ENCODE measurements around the gene ZNF296.
A peak's percentile ranks its signal among the peaks of the same experiment; 100 is the strongest.
"Not testable (repeated sequence)": the region's sequence is repeated elsewhere in the genome, so short reads cannot be mapped to it uniquely, and the experiment has no call there.

Gene ZNF296

DNA sequence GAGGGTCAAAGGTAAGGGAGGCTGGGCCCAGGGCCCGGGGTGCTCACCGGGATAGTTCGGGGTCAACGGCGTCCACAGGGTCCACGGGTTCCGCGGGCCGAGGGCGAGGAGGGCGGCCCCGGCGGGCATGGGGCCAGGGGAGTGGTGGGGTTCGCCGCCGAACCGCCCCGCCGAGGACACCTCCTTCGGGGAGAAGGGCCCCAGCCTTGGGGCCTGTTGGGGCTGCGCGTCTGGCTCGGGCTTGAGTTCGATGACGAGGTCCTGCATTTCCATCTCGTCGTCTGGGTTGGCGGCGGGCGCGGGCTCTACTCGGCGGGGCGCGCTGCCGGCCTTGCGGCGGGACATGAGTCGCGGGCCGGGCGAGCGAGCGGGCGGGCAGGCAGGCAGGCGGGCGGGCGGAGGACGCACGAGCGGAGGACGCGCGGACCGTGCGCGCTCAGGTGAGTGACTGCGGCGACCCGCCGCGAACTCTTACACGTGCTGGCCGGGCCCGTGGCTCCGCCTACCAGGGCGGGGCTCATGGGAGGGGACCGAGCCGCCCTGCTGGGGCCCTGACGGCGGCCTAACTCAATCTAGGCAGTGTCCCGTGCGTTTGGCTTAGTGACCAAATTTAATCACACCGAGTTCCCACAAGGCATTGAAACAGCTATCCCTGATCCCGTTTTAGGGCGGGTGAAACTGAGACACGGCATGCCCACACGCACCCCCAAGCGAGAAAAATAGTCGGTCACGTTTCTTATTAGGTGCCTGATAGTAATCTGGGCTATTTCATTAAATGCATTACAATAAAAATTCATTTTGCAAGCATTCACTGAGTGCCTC, at the start of gene ZNF296:
Gene ZNF296, minus strand, starts transcription at position 450 of the 822 bp plus-strand sequence. Its CDS starts 105 bp downstream, at position 345.
- DNase-seq (ENCODE audit: low spot score), result peak; percentile 79

DNA sequence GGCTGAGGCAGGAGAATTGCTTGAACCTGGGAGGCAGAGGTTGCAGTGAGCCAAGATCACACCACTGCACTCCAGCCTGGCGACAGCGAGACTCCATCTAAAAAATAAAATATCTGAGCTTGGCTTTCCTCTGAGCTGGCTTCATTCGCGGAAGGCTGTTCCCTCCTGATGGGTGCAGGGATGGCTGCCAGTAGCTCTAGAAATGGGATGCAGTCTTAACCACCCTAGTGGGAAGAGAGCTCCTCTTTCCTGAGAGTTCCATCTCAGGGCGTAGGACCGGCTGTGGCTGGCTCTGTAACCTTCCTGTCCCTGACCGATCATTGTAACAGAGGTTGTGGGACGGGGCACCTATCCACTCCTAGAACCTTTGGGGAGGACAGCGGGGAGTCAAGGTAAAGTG, 49.1 kb upstream of the ZNF296 start:
- DNase-seq (ENCODE audit: low spot score), result no peak

DNA sequence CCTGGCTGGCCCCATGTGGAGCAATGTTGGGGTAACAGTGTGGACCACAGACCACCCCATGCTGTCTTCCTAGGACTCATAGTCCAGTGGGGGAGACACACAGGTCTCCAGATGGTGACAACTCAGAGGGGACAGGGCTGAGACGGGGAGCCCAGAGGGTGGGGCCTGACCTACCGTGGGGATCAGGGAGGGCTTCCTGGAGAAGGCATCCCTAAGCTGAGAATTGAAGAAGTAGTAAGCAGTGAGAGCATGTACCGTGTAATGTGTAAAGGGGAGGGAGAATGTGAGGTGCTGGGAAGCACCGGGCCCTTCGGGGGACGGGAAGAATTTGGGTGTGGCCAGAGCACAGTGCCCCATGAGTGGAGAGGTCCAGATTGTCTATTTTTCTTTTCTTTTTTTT, 47.7 kb upstream of the ZNF296 start:
- DNase-seq (ENCODE audit: low spot score), result no peak

GRCh38 chr19:45123440-45123850, 47.2 kb upstream of the ZNF296 start:
- peak; percentile 23 for DNase-seq (ENCODE audit: low spot score)

GRCh38 chr19:45122832-45123231, 46.6 kb upstream of the ZNF296 start:
- no peak for DNase-seq (ENCODE audit: low spot score)

- DNase-seq (ENCODE audit: low spot score), result no peak
Measured at GRCh38 chr19:45121827-45122345, 45.6 kb upstream of the ZNF296 start.

GRCh38 chr19:45119582-45119981, 43.3 kb upstream of the ZNF296 start:
- no peak for DNase-seq (ENCODE audit: low spot score)

DNA sequence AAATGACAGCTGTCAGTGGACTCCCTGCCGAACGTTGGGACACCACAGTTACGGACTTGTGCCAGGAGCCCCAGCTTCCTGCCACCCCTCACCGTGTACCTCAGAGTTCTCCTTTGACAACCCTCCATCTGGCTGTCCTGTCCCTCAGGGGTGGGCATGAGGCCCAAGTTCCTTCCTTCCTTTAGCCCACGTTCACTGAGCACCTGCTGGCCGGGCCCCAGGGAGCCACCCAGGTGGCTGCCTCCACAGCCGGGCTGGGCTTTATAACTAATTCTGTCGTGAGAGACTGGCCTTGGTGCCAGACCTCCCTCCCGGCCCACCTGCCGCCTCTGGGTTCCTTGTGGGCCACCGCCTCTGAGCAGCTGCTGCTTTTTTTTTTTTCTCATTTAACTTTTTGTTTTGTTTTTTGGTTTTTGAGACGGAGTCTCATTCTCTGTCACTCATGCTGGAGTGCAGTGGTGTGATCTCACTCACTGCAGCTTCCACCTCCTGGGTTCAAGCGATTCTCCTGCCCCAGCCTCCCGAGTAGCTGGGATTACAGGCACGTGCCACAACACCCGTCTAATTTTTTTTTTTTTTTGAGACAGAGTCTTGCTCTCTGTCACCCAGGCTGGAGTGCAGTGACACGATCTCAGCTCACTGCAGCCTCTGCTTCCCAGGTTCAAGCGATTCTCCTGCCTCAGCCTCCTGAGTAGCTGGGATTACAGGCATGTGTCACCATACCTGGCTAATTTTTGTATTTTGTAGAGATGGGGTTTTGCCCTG, 42.5 kb upstream of the ZNF296 start:
- DNase-seq (ENCODE audit: low spot score), result not testable (repeated sequence)

GRCh38 chr19:45118106-45118505, 41.8 kb upstream of the ZNF296 start:
- DNase-seq (ENCODE audit: low spot score), result no peak

DNA sequence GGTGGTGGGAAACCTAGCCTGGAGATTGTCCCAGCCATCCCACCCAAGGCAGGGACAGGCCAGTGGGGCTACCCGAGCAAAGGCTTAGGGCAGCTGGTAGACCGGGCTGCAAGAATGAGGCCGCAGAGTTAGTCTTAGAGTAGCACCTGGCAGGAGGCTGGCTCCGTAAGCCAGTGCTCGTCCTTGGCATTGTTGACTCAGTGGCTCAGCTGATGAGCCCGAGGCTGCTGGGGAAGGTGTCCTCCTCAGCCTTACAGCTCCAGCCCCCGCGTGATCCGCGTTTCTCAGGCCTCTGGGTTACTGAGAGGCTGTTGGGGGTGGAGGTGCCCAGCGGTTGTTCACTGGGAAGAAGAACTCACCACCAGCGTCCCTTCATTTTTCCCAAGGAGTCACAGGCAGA, 41.4 kb upstream of the ZNF296 start:
- no peak for DNase-seq (ENCODE audit: low spot score)

DNA sequence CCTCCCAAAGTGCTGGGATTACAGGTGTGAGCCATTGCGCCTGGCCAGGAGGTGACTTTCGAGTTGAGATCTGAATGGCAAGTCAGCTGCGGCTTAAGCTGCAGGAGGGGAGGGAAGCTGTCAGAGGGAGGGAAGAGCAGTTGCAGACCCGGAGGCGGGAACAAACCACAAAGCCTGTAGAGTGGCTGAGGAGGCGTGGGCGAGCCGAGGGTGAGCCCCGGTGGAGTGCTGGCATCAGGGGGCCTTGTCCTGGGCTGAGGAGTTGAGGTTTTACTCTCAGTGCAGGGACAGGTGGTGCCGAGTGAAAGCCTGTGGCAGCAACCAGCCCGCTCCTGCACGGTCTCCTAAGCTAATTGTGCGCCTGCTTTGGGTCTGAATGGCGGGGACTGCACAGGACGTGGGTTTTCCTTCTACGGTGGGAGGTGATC, 40.9 kb upstream of the ZNF296 start:
- DNase-seq (ENCODE audit: low spot score), result no peak

- DNase-seq (ENCODE audit: low spot score), result no peak
Measured at GRCh38 chr19:45115809-45116615, 39.7 kb upstream of the ZNF296 start.

GRCh38 chr19:45114116-45114515, 37.8 kb upstream of the ZNF296 start:
- no peak for DNase-seq (ENCODE audit: low spot score)

DNA sequence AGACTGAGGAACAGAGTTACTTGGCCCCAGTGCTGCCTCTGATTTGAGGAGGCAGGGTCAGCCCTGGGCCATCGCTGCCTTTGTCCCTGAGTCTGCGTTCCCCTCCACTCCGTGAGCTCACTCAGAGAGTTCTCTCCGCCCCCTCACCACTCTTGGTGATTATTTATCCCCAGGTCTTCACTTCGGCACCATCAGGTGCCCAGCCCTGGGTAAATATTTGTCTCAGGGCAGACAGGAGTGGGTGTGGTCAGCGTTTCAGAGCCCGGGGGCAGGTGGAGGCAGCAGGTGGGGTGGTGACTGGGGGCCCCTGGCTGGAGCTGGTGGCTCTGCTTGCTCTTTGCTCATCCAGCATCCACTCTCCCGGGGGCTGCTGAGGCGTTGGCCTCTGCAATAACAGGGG, 37.4 kb upstream of the ZNF296 start:
- DNase-seq (ENCODE audit: low spot score), result no peak

- no peak for DNase-seq (ENCODE audit: low spot score)
Measured at GRCh38 chr19:45112111-45112827, 36.0 kb upstream of the ZNF296 start.

DNA sequence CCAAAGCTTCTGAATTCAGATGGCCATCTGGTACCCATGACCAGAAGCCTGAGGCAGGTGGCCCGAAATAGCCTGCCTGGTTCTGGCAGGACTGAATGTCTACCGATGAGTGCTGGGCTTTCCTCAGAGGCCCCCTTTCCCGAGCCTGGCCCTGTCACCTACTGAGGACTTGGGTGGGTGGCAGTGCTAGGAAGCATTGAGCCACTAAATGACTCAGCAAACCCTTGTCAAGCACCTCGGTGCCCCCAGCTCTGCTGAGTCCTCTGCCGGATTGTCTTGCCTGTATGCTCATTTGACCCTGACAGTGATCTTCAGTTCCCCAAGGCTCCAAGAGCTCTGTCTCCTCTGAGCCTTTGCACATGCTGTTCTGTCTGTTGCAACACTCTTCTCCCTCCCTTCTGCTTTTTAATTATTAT, 34.6 kb upstream of the ZNF296 start:
- no peak for DNase-seq (ENCODE audit: low spot score)

GRCh38 chr19:45107621-45108150, 31.4 kb upstream of the ZNF296 start:
- DNase-seq (ENCODE audit: low spot score), result no peak

GRCh38 chr19:45106363-45106762, 30.1 kb upstream of the ZNF296 start:
- DNase-seq (ENCODE audit: low spot score), result not testable (repeated sequence)

DNA sequence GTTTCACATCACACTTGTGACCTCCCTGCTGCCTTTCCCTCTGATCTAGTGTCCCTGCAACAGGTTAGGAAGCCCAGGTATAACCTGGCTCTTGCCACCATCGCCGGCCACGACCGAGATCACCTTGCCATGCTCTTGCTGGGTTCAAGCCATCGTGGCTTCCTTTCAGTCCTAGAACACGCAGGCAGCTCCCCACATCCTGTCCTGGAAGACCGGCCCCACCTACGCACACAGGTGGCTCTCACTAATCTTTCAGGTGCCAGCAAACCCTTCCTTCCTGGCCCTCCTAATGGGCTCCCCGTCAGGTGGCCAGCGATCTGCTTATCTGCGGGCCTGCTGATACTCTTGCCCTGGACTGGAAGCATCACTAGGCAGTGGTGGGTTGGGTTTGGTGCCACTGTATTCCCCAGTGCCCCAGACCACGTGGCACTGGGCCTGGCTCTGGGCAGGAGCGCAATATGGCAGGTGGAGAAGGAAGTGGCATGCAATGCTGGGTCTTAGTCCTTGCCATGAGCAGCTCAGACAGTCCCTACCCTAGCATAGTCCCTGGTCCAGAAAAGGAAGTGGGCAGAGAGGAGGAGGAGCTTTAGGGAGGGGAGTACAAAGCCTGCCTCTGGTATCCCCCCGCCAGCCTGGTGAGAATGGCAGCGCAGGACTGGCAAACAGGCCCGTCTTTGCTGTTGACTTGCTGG, 28.5 kb upstream of the ZNF296 start:
- DNase-seq (ENCODE audit: low spot score), result no peak

- peak; percentile 76 for DNase-seq (ENCODE audit: low spot score)
Measured at GRCh38 chr19:45103508-45104319, 27.4 kb upstream of the ZNF296 start.
